ENCODE measurements around the gene ZNF614.
"Not testable (repeated sequence)": the region's sequence is repeated elsewhere in the genome, so short reads cannot be mapped to it uniquely, and the experiment has no call there.

The ZNF614 gene

DNA sequence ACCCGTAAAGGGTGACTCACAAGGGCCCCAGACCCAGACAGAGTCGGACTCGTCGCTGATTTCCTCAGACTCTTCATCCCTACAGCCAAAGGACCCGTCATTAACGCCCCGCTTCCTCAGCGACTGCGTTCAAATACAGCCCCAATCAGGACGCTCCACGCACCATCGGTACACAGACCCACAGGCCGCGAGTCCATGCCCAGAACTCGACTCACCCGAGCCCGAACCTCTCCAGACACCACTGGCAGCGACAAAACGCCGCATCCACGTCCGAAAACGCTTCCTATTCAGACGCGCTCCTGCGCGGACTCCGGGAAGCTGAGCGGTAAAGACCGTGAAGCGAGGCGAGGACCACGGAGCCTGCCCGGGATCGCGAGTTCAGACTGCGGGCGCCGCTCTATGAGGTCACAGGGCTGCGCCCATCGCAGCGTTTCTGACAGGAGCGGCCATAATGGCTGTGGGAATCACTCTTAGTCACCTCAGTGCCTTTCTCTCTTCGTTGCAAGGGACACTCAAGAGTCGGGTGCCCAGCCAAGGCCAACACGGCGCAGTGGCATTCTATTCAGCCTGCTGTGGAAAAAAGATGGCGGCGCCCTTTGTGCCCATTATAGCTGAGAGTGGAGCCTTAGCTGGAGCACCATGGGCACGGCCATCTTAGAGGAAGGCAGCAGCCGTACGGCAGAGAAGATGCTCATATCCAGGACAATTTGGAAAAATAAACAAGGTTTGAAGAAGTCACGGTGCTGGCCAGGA is at the start of gene ZNF614:
TSS of gene ZNF614 (minus strand) at position 353 of the 753 bp plus-strand sequence. CDS start 2,634 bp downstream, outside the sequence.
- peak; percentile 63 for DNase-seq

GRCh38 chr19:52070496-52070895 is 42.3 kb upstream of the ZNF614 start:
- DNase-seq = no peak

GRCh38 chr19:52069653-52070052 is 41.5 kb upstream of the ZNF614 start:
- no peak for DNase-seq

DNA sequence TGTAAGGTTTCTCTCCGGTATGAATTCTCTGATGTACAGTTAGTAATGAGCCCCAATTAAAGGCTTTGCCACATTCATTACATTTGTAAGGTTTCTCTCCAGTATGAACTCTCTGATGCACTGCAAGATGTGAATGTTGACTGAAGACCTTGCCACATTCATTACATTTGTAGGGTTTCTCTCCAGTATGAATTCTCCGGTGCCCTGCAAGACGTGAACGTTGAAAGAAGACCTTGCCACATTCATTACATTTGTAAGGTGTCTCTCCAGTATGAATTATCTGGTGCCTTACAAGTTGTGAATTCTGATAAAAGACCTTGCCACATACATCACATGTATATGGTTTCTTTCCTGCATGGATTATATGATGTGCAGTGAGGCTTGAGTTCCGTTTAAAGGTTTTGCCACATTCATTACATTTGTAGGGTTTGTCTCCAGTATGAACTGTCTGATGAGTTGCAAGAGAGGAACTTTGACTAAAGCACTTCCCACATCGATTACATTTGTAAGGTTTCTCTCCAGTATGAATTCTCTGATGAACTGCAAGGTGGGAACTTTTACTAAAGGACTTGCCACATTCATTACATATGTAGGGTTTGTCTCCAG is 38.2 kb upstream of the ZNF614 start:
- DNase-seq = no peak

- DNase-seq = no peak
These were observed 37.2 kb upstream of the ZNF614 start for GRCh38 chr19:52065399-52065798.

DNA sequence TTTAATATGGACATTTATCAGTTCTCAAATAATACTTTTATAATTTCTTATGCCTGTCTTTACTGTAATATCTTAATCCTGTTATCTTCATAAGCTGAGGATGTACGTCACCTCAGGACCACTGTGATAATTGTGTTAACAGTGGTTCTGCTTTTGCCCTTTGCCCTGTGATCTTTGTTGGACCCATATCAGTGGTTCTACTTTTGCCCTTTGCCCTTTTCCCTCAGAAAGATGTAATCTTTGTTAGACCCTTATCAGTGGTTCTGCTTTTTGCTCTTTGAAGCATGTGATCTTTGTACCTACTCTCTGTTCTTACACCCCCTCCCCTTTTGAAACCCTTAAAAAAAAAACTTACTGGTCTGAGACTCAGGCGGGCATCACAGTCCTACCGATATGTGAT is 28.3 kb upstream of the ZNF614 start:
- not testable (repeated sequence) for DNase-seq

- DNase-seq = not testable (repeated sequence)
These were observed 23.6 kb upstream of the ZNF614 start for GRCh38 chr19:52051736-52052135.

- DNase-seq = no peak
These were observed 20.6 kb upstream of the ZNF614 start, which contains the start of gene ZNF432 for GRCh38 chr19:52048555-52049501. TSS of gene ZNF432 (minus strand) at chr19:52048838. CDS start at chr19:52046868, 1,970 bp downstream.

DNA sequence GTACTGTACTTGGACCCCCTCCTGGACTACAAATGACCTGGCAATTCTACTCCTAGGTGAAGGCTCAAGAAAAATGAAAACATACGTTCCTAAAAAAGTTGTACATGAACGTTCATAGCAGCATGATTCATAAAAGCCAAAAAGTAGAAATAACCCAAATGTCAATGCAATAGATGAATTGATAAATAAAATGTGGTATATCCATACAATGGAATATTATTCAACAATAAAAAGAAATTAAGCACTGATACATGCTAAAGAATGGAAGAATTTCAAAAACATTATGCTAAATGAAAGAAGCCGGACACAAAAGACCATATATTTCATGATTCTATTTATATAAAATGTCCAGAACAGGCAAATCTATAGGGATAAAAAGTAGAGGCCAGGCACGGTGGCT is 11.0 kb upstream of the ZNF614 start:
- DNase-seq = no peak

DNA sequence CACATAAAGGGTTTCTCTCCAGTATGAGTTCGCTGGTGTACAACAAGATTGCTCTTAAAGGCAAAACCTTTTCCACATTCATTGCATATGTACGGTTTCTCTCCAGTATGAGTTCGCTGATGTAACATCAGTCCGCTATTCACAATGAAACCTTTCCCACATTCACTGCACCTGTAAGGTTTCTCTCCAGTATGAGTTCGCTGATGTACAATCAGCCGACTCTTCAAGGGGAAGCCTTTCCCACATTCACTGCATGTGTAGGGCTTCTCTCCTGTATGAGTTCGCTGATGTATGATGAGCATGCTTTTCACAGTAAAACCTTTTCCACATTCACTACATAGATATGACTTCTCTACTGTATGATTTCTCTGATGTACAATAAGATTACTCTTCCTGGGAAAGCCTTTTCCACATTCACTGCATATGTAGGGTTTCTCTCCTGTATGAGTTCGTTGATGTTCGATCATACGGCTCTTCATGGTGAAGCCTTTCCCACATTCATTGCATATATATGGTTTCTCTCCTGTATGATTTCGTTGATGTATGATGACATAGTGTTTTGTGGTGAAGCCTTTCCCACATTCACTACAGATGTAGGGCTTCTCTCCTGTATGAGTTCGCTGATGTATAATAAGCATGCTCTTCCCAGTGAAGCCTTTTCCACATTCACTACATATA is 6.0 kb upstream of the ZNF614 start:
- DNase-seq = no peak

DNA sequence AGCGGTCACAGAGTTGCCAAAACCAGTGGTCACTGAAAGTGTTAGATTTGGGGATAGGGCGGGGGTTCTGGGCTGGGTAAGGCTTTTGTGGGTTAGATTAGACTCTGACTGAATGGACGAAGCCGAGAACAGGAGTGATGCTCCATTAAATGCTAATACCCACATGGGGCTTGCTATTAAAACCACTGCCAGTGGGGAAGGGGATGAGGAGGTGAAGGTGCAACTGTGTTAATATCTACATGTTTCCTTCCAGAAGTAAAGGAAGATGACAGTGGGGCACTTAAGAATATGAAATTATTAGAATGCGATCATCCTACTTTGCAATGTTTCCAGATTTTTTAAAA is 573 bp upstream of the ZNF614 start:
- DNase-seq = no peak

- DNase-seq = not testable (repeated sequence)
These were observed 1.8 kb downstream of the ZNF614 start for GRCh38 chr19:52026255-52026990.

- not testable (repeated sequence) for DNase-seq
These were observed 3.7 kb downstream of the ZNF614 start for GRCh38 chr19:52024478-52024877.

DNA sequence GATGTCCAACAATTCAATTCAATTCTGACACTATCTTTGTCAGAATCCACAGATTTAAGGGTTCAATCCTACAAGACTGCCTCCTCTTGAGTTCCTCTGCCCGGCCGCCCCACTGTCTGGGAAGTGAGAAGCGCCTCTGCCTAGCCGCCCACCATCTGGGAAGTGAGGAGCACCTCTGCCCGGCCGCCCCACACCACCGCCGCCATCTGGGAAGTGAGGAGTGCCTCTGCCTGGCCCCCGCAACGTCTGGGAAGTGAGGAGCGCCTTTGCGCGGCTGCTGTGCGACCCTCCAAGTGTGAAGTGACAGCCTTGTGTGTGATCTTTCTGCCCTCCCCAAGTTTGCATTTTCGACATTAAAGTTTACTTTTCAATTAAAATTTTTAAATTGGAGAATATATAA is 6.0 kb downstream of the ZNF614 start:
- no peak for DNase-seq

GRCh38 chr19:52020506-52020905 is 7.7 kb downstream of the ZNF614 start:
- no peak for DNase-seq

- DNase-seq = no peak
These were observed 17.5 kb downstream of the ZNF614 start for GRCh38 chr19:52010674-52011073.

DNA sequence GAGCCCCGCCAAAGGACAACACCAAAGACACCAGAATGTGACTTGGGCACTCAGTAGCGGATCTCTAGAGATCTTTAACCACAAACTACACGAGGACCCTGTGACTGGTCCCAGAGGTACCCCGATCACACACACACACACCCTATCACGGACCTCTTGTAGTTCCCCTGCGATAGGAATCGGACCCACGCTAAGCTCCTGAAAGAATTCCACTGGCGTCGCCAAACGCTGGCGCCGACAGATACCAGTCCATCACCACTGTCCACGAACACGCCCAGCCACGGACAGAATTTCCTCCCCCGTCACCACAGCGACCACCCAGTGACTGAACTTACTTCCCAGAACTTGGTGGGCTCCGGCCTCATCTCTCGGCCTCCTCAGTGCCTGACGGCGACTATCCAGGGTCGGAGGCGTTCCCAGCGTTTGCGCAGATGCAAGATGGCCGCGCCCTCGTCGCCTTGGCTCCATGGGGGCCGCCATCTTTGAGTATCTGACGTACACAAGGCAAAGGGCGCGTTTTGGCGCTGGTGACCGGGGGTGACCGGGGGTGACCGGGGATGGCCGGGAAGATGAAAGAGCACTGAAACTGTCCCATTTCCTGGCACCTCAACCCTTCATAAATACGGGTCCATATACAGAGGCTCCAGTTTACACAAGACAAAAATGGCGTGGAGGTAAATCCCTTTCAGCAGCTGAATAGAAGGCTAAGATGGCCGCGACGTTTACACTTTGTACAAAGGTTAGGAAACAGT is 20.2 kb downstream of the ZNF614 start, which contains the start of gene ZNF615:
TSS of gene ZNF615 (minus strand) at position 406 of the 752 bp plus-strand sequence. CDS start 4,500 bp downstream, outside the sequence.
- peak; percentile 65 for DNase-seq

- DNase-seq = peak; percentile 10
These were observed 20.8 kb downstream of the ZNF614 start for GRCh38 chr19:52007451-52007805.

DNA sequence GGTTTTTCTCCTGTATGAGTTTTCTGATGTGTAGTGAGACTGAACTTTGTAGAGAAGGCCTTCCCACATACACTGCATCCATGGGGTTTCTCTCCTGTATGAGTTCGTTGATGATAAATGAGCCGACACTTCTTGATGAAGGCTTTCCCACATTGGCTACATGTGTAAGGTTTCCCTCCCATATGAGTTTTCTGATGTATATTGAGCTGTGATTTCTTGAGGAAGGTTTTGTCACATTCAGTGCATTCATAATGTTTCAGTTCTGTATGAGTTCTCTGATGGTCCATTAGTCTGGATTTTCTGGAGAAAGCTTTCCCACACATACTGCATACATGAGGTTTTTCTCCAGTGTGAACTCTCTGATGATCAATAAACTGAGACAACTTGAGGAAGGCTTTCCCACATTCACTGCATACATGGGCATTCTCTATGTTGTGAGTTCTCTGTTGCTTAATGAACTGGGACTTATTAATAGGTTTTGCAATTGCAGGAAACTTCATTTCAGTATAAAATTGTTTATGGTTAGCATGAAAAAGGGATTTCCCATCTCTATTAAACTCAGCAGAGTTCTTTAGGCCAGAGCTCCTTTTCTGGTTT is 34.0 kb downstream of the ZNF614 start:
- no peak for DNase-seq

DNA sequence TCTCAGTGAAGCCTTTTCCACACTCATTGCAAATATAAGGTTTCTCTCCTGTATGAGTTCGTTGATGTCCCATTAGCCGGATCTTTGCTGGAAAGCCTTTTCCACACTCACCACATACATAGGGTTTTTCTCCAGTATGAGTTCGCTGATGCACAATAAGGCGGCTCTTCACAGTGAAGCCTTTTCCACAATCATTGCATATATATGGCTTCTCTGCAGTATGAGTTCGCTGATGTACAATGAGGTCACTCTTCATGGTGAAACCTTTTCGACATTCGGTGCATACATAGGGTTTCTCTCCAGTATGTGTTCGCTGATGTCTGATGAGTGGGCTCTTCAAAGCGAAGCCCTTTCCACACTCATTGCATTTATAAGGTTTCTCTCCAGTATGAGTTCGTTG is 34.8 kb downstream of the ZNF614 start:
- no peak for DNase-seq
